ENCODE data around the gene P2RX2. TPM values are rescaled to one million over a fixed set of nuclear protein-coding genes. Genes with fewer than 3 reads are reported as not detected.

The P2RX2 gene
- polyA plus RNA-seq, 3 donors from 2014 or later = not detected

- H3K27me3 Mint-ChIP-seq (ENCODE audit: low read depth in 3 of 3) = peaks cover 0 to 2% (median 2%) of the 10 kb centered on the region in 3 donors
- no peaks in the 10 kb centered on the region for H3K9me3 Mint-ChIP-seq
- no peak for DNase-seq
- H3K4me1 Mint-ChIP-seq = peaks cover 2 to 4% of the 10 kb centered on the region in 2 donors
- peaks cover 21 to 47% (median 33%) of the 10 kb centered on the region in 3 donors for H3K36me3 Mint-ChIP-seq
- no peak overlapping the region for H3K4me3 Mint-ChIP-seq
- no peak overlapping the region for H3K27ac Mint-ChIP-seq
Measured at GRCh38 chr12:132668191-132669088, 49.9 kb downstream of the P2RX2 start.

- Mint-ChIP-seq H3K27ac (no peak overlapping the region), H3K4me3 (no peak overlapping the region)
Measured at GRCh38 chr12:132669166-132669879, 50.7 kb downstream of the P2RX2 start.

More at GRCh38 chr12:132669166-132669879, 50.7 kb downstream of the P2RX2 start:
- H3K4me1 Mint-ChIP-seq = peaks cover 0 to 3% of the 10 kb centered on the region in 2 donors
- H3K9me3 Mint-ChIP-seq = no peaks in the 10 kb centered on the region
- H3K27me3 Mint-ChIP-seq (ENCODE audit: low read depth in 3 of 3) = peaks cover 0 to 2% (median 2%) of the 10 kb centered on the region in 3 donors
- H3K36me3 Mint-ChIP-seq = peaks cover 21 to 43% (median 39%) of the 10 kb centered on the region in 3 donors
- DNase-seq = no peak

Other genes starting within 250 kb of the P2RX2 start
- under 1 TPM in 2 of 3 donors, not detected in 1; 0.54 to 0.63 TPM for gene FBRSL1, start 128.6 kb upstream of the P2RX2 start, polyA plus RNA-seq
- not detected for gene LRCOL1, start 8.2 kb upstream of the P2RX2 start, polyA plus RNA-seq
- gene POLE, start 68.6 kb downstream of the P2RX2 start, polyA plus RNA-seq = 1 to 10 TPM; 2.2 to 8.8 (median 2.3) TPM
- gene PXMP2, start 68.8 kb downstream of the P2RX2 start, polyA plus RNA-seq = 10 to 100 TPM; 12.5 to 18.2 (median 17.3) TPM
- 10 to 100 TPM; 12.1 to 19.6 (median 18.7) TPM for gene PGAM5, start 92.1 kb downstream of the P2RX2 start, polyA plus RNA-seq
- gene ANKLE2, start 143.1 kb downstream of the P2RX2 start, polyA plus RNA-seq = 10 to 100 TPM; 14.4 to 26.7 (median 22.3) TPM
- 10 to 100 TPM in 1 of 3 donors, 1 to 10 TPM in 1, under 1 TPM in 1; 0.69 to 21.9 (median 3.8) TPM for gene GOLGA3, start 210.1 kb downstream of the P2RX2 start, polyA plus RNA-seq